Heart left ventricle (tissue), 13 donors: ENCODE results near the gene CNTNAP5.

Source experiments
- POLR2A ChIP-seq, 2 donors: fragments of 450-650 bp; IDR thresholded peaks; one replicate each; pipeline ENCODE4 v1.6.1; 2017; ENCODE audit warnings: antibody characterized with exemption in 2 of 2, mild to moderate bottlenecking in 2 of 2, moderate library complexity in 2 of 2
- TF ChIP-seq, protein P1 (sequence below), 12 donors: fragments of 200-600 bp; sonication (generic) in 4 of 12; IDR thresholded peaks; one replicate each; pipeline versions ENCODE4 v1.5.0 to v1.8.0; 2018 to 2022; ENCODE audit warnings: antibody characterized with exemption in 12 of 12, mild to moderate bottlenecking in 5 of 12
- donor health status: ischemic (EF 13 %, LVEDD 7.1; RV severe dilation, severe dysfunction).
- donor health status: DM: no; HTN: yes; CAD: no.
- donor health status: DM: no; HTN: no; CAD: no.
- donor health status: ischemic (EF 25% LVEDD 6.9; RV normal size, moderate dysfunction).
- donor health status: ischemic (EF 25% LVEDD 5.7; RV mildly dilated, moderate dysfunction).
- donor health status: ischemic (EF 35%, LVEDD 5.7; RV mildly dilated, moderate dysfunction).
- donor health status: nonischemic (EF 11% LVEDD 7.7; RV severe dilation, severe dysfunction).
- donor health status: DM: yes; HTN: yes; CAD: no.
- donor health status: PGD.
- donor health status: ischemic (EF 29% LVEDD 5.4; RV normal size, mild dysfunction).
- donor health status: nonischemic (EF 23%, LVEDD 6.1; RV moderate dilation, normal function).

DNA sequence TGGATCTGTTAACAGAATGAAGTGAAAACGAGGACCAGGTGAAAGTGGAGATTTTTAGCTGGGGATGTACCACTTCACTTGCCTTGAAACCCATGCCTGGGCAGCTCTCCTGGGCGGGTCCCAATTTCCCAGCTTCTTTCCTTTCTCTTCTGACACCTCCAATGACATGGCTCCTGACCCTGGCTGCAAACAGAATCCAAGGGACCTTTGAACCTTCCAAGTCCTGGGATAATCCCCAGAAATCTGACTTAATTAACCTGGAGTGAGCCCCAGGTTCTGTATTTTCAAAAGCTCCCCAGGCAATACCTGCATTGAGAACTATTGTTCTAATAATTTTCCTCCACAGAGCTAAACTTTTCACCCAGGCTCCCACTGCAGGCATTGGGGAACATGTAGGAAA is 495.9 kb downstream of the CNTNAP5 start:
- TF ChIP-seq, protein P1, sequence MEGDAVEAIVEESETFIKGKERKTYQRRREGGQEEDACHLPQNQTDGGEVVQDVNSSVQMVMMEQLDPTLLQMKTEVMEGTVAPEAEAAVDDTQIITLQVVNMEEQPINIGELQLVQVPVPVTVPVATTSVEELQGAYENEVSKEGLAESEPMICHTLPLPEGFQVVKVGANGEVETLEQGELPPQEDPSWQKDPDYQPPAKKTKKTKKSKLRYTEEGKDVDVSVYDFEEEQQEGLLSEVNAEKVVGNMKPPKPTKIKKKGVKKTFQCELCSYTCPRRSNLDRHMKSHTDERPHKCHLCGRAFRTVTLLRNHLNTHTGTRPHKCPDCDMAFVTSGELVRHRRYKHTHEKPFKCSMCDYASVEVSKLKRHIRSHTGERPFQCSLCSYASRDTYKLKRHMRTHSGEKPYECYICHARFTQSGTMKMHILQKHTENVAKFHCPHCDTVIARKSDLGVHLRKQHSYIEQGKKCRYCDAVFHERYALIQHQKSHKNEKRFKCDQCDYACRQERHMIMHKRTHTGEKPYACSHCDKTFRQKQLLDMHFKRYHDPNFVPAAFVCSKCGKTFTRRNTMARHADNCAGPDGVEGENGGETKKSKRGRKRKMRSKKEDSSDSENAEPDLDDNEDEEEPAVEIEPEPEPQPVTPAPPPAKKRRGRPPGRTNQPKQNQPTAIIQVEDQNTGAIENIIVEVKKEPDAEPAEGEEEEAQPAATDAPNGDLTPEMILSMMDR (IDR thresholded peaks at IDR 0.05): no peak
- TF ChIP-seq POLR2A (IDR thresholded peaks at IDR 0.05): no peak
